ENCODE results near the gene AQR.

GRCh38 chr15:34815836-34816235 is 153.7 kb downstream of the AQR start:
- TF ChIP-seq, protein P1, sequence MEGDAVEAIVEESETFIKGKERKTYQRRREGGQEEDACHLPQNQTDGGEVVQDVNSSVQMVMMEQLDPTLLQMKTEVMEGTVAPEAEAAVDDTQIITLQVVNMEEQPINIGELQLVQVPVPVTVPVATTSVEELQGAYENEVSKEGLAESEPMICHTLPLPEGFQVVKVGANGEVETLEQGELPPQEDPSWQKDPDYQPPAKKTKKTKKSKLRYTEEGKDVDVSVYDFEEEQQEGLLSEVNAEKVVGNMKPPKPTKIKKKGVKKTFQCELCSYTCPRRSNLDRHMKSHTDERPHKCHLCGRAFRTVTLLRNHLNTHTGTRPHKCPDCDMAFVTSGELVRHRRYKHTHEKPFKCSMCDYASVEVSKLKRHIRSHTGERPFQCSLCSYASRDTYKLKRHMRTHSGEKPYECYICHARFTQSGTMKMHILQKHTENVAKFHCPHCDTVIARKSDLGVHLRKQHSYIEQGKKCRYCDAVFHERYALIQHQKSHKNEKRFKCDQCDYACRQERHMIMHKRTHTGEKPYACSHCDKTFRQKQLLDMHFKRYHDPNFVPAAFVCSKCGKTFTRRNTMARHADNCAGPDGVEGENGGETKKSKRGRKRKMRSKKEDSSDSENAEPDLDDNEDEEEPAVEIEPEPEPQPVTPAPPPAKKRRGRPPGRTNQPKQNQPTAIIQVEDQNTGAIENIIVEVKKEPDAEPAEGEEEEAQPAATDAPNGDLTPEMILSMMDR (conservative IDR thresholded peaks at IDR 0.05; ENCODE audit: low read depth, low read length) = no peak
- TF ChIP-seq SMC3 (IDR thresholded peaks at IDR 0.05; ENCODE audit: low read depth, low read length) (no peak), RAD21 (IDR thresholded peaks at IDR 0.05; ENCODE audit: low read length) (no peak), POLR2A (IDR thresholded peaks at IDR 0.05; ENCODE audit: low read depth, low read length) (no peak), CEBPB (IDR thresholded peaks at IDR 0.05; ENCODE audit: low read depth, low read length) (no peak), MXI1 (IDR thresholded peaks at IDR 0.05; ENCODE audit: borderline replicate concordance, low read depth, low read length) (no peak), BHLHE40 (IDR thresholded peaks at IDR 0.05; ENCODE audit: low read depth, low read length) (no peak), RFX5 (IDR thresholded peaks at IDR 0.05; ENCODE audit: low read depth, low read length) (no peak), FOS (IDR thresholded peaks at IDR 0.05; ENCODE audit: low read depth, low read length) (no peak), MAFK (IDR thresholded peaks at IDR 0.05; ENCODE audit: low read depth, low read length) (no peak), RCOR1 (IDR thresholded peaks at IDR 0.05; ENCODE audit: insufficient replicate concordance, low read length) (no peak), CHD1 (IDR thresholded peaks at IDR 0.05; ENCODE audit: low read depth, low read length) (no peak)
- TF ChIP-seq, protein P2, sequence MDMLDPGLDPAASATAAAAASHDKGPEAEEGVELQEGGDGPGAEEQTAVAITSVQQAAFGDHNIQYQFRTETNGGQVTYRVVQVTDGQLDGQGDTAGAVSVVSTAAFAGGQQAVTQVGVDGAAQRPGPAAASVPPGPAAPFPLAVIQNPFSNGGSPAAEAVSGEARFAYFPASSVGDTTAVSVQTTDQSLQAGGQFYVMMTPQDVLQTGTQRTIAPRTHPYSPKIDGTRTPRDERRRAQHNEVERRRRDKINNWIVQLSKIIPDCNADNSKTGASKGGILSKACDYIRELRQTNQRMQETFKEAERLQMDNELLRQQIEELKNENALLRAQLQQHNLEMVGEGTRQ (IDR thresholded peaks at IDR 0.05; ENCODE audit: low read depth, low read length) = no peak
- TF ChIP-seq, protein P3, sequence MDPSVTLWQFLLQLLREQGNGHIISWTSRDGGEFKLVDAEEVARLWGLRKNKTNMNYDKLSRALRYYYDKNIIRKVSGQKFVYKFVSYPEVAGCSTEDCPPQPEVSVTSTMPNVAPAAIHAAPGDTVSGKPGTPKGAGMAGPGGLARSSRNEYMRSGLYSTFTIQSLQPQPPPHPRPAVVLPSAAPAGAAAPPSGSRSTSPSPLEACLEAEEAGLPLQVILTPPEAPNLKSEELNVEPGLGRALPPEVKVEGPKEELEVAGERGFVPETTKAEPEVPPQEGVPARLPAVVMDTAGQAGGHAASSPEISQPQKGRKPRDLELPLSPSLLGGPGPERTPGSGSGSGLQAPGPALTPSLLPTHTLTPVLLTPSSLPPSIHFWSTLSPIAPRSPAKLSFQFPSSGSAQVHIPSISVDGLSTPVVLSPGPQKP (IDR thresholded peaks at IDR 0.05; ENCODE audit: borderline replicate concordance, low read depth, low read length) = no peak

Measured in IMR-90 (cell line).